22Rv1 (cell line): ENCODE data around the gene SERHL2.

Experiments
- ZFX ChIP-seq: fragments of 450-650 bp; IDR thresholded peaks from 2 replicates; pipeline ENCODE4 v1.6.1; 2017; ENCODE audit warnings: antibody characterized with exemption, borderline replicate concordance
- TF ChIP-seq, protein P1 (sequence below): fragments of 450-650 bp; IDR thresholded peaks from 2 replicates; pipeline ENCODE4 v1.5.1; 2017; ENCODE audit warnings: mild to moderate bottlenecking

DNA sequence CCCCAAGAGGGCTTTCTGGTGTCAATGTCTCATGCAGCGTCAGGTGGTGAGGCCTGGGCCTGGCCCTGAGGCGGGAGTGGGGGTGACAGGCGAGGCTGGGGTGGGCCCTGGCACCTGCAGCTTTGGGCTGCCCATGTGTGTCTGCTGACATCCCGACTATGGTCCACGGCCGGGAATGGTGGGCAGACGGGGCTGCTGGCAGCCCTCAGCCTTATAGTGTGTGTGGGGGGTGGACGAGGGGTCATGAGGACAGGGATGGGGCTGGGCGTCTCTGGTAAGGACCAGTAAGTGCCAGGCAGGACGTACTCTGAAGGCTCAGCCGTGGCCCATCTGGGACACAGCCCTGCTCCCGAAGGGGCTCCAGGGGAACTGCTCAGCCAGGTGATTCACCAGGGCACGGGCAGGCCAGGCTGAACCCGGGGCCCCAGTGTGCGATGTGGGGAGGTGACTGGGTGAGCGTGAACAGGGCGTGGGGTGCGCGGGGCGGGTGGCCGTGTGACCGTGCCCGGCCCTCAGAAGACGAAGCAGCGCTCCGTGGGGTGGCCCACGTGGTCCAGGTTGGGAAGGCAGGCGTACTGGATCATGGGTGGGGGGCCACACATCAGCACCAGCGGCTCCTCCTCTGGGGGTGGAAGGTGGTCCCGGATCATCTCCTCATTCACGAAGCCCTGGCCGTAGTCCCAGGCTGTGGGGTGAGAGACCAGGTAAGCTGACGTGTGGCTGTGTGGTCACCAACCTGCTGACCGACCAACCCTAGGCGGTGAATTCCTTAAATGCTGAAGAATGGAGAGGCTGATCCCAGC, 65.7 kb downstream of the SERHL2 start:
- TF ChIP-seq, protein P1, sequence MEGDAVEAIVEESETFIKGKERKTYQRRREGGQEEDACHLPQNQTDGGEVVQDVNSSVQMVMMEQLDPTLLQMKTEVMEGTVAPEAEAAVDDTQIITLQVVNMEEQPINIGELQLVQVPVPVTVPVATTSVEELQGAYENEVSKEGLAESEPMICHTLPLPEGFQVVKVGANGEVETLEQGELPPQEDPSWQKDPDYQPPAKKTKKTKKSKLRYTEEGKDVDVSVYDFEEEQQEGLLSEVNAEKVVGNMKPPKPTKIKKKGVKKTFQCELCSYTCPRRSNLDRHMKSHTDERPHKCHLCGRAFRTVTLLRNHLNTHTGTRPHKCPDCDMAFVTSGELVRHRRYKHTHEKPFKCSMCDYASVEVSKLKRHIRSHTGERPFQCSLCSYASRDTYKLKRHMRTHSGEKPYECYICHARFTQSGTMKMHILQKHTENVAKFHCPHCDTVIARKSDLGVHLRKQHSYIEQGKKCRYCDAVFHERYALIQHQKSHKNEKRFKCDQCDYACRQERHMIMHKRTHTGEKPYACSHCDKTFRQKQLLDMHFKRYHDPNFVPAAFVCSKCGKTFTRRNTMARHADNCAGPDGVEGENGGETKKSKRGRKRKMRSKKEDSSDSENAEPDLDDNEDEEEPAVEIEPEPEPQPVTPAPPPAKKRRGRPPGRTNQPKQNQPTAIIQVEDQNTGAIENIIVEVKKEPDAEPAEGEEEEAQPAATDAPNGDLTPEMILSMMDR = no peak
- no peak for TF ChIP-seq ZFX
